ENCODE data around the gene FRMD8.

DNA sequence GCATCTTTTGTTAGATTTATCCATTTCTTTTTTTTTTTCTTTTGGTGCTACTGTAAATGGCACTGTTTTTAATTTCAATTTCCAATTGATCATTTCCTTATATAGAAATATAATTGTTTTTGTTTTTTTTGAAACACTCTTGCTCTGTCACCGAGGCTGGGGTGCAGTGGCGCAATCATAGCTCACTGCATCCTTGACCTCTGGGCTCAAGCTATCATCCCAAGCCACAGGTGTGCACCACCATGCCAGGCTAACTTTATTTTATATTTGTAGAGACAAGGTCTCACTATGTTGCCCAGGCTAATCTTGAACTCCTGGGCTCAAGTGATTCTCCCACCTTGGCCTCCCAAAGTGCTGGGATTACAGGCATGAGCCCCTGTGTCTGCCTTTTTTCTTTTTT lies 16.4 kb downstream of the FRMD8 start:
- no peak for TF ChIP-seq POLR2AphosphoS5 (IDR thresholded peaks at IDR 0.05; ENCODE audit: borderline replicate concordance, low read depth, low read length)
- no peak for TF ChIP-seq EZH2 (IDR thresholded peaks at IDR 0.05)
- no peak for TF ChIP-seq FOXP2 (optimal IDR thresholded peaks at IDR 0.05; ENCODE audit: control extremely low read depth, extremely low read length, insufficient read depth)

Measured in SK-N-MC (cell line).